HFF-Myc (cell line): ENCODE data around the gene PEX16.

ENCODE experiments used
- DNase-seq: peaks from one replicate; pipeline ENCODE4 v3.0.0-alpha.2; 2011; ENCODE audit warnings: low read depth; ENCODE audit errors: extremely low read depth
- H3K4me3 ChIP-seq: replicated peaks from 2 replicates; pipeline ENCODE4 v1.5.1; 2011; ENCODE audit warnings: low read depth, mild to moderate bottlenecking, control low read depth, low read length
- CTCF ChIP-seq: IDR thresholded peaks from 2 replicates; pipeline ENCODE4 v1.5.1; 2012; ENCODE audit warnings: mild to moderate bottlenecking, low read depth, low read length, control low read depth; ENCODE audit errors: missing control alignments

PEX16 gene

GRCh38 chr11:45899086-45899447 lies 18.6 kb downstream of the PEX16 start:
- TF ChIP-seq CTCF = no peak
- peak overlapping the region; percentile 59 for H3K4me3 ChIP-seq
- no peak for DNase-seq

DNA sequence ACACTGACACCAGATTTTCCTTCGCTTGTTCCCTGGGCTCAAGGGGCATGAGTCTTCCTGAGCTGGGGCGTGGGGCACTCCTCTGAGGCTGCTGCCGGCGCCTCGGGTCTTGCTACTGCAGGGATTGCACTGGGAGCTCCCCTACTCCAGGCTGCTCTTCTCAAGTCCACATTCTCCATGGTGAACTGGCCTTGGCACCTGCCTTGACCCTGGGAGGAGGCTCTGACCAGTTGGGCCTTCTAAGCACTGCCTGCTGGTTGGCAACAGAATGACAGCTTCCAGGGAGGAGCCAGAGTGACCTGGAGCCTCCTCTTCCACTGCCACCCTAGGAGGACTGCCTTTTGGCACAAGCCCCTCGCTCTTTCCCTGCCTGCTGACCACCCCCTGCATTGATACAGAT lies 20.1 kb downstream of the PEX16 start:
- no peak overlapping the region for H3K4me3 ChIP-seq
- DNase-seq = no peak
- no peak for TF ChIP-seq CTCF

GRCh38 chr11:45896422-45896984 lies 21.2 kb downstream of the PEX16 start:
- H3K4me3 ChIP-seq = no peak overlapping the region
- no peak for DNase-seq
- TF ChIP-seq CTCF = no peak

DNA sequence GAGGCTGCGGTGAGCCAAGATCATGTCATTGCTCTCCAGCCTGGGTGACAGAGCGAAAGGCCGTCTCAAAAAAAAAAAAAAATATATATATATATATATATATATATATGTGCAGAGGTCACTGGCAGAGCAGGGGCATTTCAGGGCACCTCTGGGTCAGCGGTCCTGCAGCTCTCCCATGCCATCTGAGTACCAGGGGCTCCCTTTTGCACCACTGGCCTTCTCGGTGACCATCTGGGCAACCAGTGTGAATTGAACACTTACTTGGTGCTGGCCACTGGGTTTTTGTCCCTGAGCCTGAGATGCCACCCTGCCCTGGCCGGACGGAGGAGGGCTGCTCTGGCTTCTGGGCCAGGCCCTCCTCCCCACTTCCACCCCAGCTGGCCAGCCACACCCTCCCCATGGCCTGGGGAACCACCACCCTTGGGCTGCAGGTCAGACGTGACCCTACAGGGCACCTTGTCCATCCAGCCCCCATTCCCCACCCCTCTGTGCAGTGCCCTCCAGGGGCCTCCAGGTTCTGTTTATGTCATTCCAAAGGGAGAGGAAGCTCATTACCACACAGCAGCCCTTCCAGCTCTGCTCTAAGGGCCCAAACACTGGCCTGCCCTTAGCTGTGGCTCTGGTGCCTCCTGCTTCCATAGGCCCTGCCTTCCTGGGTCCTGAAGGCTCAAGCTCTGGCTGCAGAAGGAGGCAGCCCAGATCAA lies 22.0 kb downstream of the PEX16 start:
- no peak for DNase-seq

DNA sequence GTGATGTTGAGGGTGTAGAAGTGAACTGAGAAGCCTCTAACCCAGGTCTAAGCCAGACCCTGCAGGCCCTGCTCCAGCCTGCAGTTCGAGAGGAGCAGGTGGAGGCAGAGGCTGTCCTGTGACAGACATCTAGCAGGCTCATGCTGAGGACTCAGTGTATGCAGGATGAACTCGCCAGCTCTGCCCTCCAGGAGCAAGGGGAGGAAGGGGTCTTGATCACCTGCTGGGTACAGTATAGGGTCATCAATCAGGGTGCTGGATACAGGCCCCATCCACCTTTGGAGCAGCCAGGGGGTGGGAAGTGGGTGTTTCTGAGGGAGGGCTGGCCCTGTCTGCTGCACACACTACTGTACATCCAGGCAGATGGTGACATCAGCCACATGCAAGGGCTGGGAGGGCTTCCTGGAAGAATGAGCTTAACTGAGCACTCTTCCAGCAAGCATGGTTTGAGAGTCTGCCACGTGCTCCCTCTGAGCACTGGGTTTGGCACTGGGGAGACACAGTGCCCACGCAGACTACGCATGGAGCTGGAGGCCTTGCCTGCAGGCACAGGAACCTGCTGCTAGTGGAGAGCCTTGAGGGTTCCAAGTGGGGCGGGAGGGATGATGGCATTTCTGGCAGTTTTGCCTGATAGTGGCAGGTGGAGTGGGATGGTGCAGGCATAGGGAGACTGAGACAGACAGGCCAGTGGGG lies 23.0 kb downstream of the PEX16 start:
- no peak for TF ChIP-seq CTCF
- no peak for DNase-seq
- no peak overlapping the region for H3K4me3 ChIP-seq

More for the DNA sequence above, 22.0 kb downstream of the PEX16 start:
- no peak for TF ChIP-seq CTCF
- H3K4me3 ChIP-seq = no peak overlapping the region

- H3K4me3 ChIP-seq = no peak overlapping the region
- TF ChIP-seq CTCF = no peak
- DNase-seq = no peak
These were observed 24.8 kb downstream of the PEX16 start for GRCh38 chr11:45892856-45893255.
